ENCODE data around the gene MAPRE3. TPM values are rescaled to one million over a fixed set of nuclear protein-coding genes. Genes with fewer than 3 reads are reported as not detected.

The MAPRE3 gene
- total and polyA plus RNA-seq, 10 donors: 5.2 to 17.9 (median 11.9) TPM

DNA sequence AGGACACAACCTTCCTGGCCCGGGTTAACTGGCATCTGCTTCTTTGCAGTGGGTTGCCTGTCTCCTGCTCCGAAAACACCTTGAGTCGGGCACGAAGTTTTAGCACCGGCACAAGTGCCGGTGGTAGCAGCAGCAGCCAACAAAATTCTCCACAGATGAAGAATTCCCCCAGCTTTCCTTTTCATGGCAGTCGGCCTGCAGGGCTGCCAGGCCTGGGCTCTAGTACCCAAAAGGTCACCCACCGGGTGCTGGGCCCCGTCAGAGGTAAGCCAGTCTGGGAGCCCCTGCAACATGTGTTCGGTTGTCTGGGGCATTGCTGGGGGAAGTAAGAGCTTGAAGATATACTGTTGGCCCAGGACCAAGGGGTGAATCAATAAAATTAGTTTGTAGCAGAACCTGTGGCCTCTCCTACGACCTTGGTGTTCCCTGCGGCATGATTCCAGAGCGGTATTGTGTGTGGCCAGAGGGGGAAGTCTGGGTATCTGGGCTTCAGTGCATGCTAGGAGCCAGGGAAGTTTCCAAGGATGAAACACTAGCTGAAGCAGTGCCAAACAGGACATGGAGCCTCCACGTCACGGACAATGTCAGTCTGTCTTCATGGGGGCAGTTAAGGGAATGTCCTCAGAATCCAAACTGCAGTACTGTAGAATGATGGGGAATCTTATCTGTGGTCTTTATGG is 88.8 kb downstream of the MAPRE3 start:
- intact Hi-C loops (cut with DNase I; ENCODE audit: low total_unique reads): no loop called here
- H3K4me3 ChIP-seq: no peak overlapping the region
- DNase-seq: peak; percentile 69
- no peaks in the 10 kb centered on the region for H3K9me3 ChIP-seq
- 66 to 80% (median 75%) methylated on average over 15 of the region's 15 CpGs for WGBS, 5 donors
- H3K4me1 ChIP-seq: peaks cover 0 to 42% (median 23%) of the 10 kb centered on the region in 6 donors
- peaks cover 2 to 88% (median 26%) of the 10 kb centered on the region in 6 donors for H3K36me3 ChIP-seq
- no peaks in the 10 kb centered on the region for H3K27me3 ChIP-seq (replicated peaks in 1 of 7)
- H3K27ac ChIP-seq: peak overlapping the region in 7 of 8 donors; percentile 13 to 71 (median 63)
- TF ChIP-seq POLR2AphosphoS5 (IDR thresholded peaks at IDR 0.05): peak; percentile 47 to 74 (median 50)
- no peak for TF ChIP-seq POLR2A (IDR thresholded peaks at IDR 0.05)
- TF ChIP-seq, protein P1, sequence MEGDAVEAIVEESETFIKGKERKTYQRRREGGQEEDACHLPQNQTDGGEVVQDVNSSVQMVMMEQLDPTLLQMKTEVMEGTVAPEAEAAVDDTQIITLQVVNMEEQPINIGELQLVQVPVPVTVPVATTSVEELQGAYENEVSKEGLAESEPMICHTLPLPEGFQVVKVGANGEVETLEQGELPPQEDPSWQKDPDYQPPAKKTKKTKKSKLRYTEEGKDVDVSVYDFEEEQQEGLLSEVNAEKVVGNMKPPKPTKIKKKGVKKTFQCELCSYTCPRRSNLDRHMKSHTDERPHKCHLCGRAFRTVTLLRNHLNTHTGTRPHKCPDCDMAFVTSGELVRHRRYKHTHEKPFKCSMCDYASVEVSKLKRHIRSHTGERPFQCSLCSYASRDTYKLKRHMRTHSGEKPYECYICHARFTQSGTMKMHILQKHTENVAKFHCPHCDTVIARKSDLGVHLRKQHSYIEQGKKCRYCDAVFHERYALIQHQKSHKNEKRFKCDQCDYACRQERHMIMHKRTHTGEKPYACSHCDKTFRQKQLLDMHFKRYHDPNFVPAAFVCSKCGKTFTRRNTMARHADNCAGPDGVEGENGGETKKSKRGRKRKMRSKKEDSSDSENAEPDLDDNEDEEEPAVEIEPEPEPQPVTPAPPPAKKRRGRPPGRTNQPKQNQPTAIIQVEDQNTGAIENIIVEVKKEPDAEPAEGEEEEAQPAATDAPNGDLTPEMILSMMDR (IDR thresholded peaks at IDR 0.05 in 8 of 11, conservative IDR thresholded peaks at IDR 0.05 in 3 of 11): no peak

DNA sequence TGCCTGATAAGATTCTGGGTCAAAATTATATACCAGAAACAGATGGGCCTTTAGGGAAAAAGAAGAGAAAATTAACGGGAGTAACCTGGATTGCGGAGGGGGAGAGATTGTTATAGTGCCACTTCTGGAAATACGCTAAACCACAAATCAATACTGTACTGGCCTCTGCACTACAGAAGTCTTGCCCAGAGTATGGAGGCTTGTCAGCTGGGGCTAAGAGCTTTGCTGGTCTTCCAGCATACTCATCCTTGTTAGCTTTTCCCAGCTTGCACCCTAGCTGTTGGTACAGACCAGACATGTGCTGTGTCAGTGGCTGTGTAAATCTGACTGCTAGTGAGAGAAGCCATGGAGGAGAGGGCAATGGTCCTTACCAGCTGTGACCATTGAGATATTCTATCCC is 89.9 kb downstream of the MAPRE3 start:
- no peaks in the 10 kb centered on the region for H3K27me3 ChIP-seq (replicated peaks in 1 of 7)
- no peak for DNase-seq
- H3K9me3 ChIP-seq: no peaks in the 10 kb centered on the region
- no peak overlapping the region for H3K4me3 ChIP-seq
- intact Hi-C loops (cut with DNase I; ENCODE audit: low total_unique reads): no loop called here
- peak overlapping the region in 2 of 8 donors; percentile 63 to 64 for H3K27ac ChIP-seq
- peaks cover 2 to 88% (median 20%) of the 10 kb centered on the region in 6 donors for H3K36me3 ChIP-seq
- no peak for TF ChIP-seq POLR2A (IDR thresholded peaks at IDR 0.05)
- TF ChIP-seq, protein P1 (IDR thresholded peaks at IDR 0.05 in 8 of 11, conservative IDR thresholded peaks at IDR 0.05 in 3 of 11): no peak
- TF ChIP-seq POLR2AphosphoS5 (IDR thresholded peaks at IDR 0.05): no peak
- 89 to 96% (median 93%) methylated on average over 3 of the region's 3 CpGs for WGBS, 5 donors
- peaks cover 0 to 45% (median 23%) of the 10 kb centered on the region in 6 donors for H3K4me1 ChIP-seq

DNA sequence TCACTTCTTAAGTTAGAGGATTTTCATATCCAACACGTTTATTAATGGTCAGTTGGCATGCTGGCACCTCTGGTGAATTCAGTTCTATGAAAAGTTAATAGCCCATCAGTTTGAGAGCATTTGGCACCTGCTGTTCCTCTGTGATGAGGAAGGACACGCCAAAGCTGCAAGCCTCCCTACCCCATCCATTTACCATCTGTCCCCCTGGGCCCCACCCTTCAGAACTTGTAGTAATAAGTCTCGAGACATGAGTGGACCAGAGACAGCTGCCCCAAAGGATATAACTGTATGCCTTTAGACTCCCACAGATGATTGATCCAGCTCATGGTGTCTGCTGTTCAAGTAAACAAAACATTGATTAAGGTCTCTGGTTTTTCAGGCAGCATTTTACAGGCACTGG is 94.7 kb downstream of the MAPRE3 start:
- peaks cover 0 to 88% (median 28%) of the 10 kb centered on the region in 6 donors for H3K36me3 ChIP-seq
- no peaks in the 10 kb centered on the region for H3K9me3 ChIP-seq
- H3K27ac ChIP-seq: no peak overlapping the region
- no peak overlapping the region for H3K4me3 ChIP-seq
- TF ChIP-seq POLR2A (IDR thresholded peaks at IDR 0.05) (no peak), POLR2AphosphoS5 (IDR thresholded peaks at IDR 0.05) (no peak)
- TF ChIP-seq, protein P1 (IDR thresholded peaks at IDR 0.05 in 8 of 11, conservative IDR thresholded peaks at IDR 0.05 in 3 of 11): no peak
- no peak for DNase-seq
- H3K4me1 ChIP-seq: peaks cover 6 to 62% (median 33%) of the 10 kb centered on the region in 6 donors
- H3K27me3 ChIP-seq (replicated peaks in 1 of 7): no peaks in the 10 kb centered on the region
- intact Hi-C loops (cut with DNase I; ENCODE audit: low total_unique reads): no loop called here
- WGBS, 5 donors: 84 to 93% (median 90%) methylated on average over 3 of the region's 3 CpGs

DNA sequence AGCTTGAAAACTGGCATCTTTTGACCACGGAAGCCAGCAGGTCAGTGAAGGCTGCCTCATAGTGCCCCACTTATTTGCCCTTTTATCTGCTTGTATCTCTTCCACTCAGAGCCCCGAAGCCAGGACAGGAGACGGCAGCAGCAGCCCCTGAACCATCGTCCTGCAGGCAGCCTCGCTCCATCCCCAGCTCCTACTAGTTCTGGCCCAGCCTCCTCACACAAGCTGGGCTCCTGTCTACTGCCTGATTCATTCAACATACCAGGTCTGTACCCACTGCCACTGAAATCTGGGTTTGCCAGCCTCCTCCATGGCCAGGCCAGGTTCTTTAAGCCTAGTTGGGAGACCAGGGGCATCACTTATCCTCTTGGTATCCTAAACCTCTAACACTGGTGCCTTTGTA is 96.9 kb downstream of the MAPRE3 start:
- Histone ChIP-seq H3K27ac (no peak overlapping the region), H3K27me3 (replicated peaks in 1 of 7) (no peaks in the 10 kb centered on the region), H3K36me3 (peaks cover 0 to 70% (median 28%) of the 10 kb centered on the region in 6 donors), H3K9me3 (no peaks in the 10 kb centered on the region), H3K4me3 (no peak overlapping the region), H3K4me1 (peaks cover 16 to 74% (median 46%) of the 10 kb centered on the region in 6 donors)
- no peak for DNase-seq
- 90 to 99% (median 95%) methylated on average over 5 of the region's 5 CpGs for WGBS, 5 donors
- TF ChIP-seq POLR2AphosphoS5 (IDR thresholded peaks at IDR 0.05) (no peak), POLR2A (IDR thresholded peaks at IDR 0.05) (no peak)
- TF ChIP-seq, protein P1 (IDR thresholded peaks at IDR 0.05 in 8 of 11, conservative IDR thresholded peaks at IDR 0.05 in 3 of 11): no peak
- intact Hi-C loops (cut with DNase I; ENCODE audit: low total_unique reads): no loop called here
